VCaP (cell line): Measurements from ENCODE around the gene MLYCD.

ENCODE experiments used
- H3K27ac ChIP-seq: fragments of 450-650 bp; 2 replicates; pipeline ENCODE4 v1.5.1; 2017
- CTCF ChIP-seq: fragments of 450-650 bp; conservative IDR thresholded peaks from 2 replicates; pipeline ENCODE4 v1.5.1; 2017; ENCODE audit warnings: mild to moderate bottlenecking, moderate library complexity

The MLYCD gene

DNA sequence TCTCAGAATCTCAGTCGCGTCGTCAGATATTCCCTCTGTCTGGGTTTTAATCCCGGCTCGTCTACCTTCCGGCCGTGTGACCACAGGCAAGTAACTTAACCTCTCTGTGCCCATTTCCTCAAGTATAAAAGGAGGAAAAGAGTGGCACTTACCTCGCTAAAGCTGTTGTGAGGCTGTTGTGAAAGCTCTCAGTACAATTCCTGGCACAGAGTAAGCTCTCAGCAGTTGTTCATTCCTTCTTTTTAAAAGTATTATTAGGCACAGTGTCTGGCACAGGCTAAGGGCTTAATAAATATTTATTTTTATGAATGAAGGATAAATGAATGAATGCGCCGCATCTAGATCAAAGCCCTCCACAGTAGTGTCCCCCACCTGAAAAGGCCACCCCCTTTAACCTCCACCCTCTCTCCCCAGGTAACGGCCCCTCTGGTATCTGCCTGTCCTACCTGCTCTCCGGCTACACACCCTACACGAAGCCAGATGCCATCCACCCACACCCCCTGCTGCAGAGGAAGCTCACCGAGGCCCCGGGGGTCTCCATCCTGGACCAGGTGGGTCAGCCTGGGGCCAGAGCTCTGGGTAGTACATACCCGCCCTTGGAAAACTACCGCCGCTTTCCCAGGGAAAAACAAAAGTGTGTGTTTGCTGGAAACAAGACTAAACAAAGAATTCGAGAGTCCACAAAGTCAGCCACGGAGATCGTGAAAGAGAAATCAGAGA lies 60.1 kb downstream of the MLYCD start:
- no peak overlapping the region for H3K27ac ChIP-seq
- TF ChIP-seq CTCF, result no peak

DNA sequence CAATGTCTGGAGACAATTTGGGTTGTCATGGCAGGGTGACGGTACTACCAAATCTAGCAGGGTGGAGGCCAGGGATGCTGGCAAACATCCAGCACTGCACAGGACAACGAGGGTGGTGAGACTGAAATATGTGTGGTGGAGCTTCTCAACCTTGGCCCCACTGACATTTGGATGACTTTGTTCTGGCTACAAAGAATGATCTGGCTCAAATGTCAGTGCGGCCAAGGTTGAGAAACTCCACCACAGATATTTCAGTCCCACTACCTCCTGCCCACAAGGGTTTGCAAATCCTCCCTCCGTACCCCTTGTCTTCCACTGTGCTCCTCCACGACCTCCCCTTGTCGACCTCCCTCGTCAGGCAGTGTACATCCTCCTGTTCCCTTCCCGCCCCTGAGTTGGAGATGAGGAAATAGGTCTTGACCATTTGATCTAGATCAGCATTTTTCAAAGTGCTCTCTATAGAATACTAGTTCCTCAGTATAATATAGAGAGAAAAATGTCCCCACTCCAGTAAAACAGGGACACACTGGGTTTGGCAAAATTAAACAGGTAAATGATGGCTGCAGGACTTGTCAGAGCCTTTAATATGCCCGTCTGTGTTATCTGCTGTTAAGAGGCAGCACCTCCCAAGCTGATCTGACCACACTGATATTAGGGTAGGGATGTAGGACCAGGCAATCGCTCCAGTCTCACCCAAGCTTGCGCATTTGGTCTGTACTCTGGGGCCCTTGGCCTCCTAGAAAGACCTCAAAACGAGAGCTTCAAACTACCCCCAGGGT lies 60.9 kb downstream of the MLYCD start:
- no peak for TF ChIP-seq CTCF
- no peak overlapping the region for H3K27ac ChIP-seq

DNA sequence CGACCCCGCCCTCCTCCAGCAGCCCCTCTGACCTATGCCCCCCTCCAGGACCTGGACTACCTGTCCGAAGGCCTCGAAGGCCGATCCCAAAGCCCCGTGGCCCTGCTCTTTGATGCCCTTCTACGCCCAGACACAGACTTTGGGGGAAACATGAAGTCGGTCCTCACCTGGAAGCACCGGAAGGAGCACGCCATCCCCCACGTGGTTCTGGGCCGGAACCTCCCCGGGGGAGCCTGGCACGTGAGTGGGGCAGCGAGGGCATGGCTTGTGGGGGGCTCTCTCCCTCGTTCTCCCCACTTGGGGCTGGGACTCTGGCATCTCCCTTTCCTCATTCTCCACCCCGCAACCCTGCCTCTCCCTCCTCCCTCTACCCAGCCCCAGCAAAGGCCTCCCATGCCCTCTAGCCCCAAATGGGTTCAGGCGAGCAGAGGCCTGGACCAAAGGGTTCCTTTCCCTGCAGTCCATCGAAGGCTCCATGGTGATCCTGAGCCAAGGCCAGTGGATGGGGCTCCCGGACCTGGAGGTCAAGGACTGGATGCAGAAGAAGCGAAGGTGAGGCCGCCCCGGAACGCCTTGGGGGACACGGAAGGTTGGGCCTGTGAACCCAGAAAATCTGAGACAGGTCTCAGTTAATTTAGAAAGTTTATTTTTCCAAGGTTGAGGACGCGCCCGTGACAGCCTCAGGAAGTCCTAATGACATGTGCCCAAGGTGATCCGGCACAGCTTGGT lies 61.8 kb downstream of the MLYCD start:
- TF ChIP-seq CTCF, result no peak
- no peak overlapping the region for H3K27ac ChIP-seq

GRCh38 chr16:83961591-83961990 lies 62.7 kb downstream of the MLYCD start:
- TF ChIP-seq CTCF, result no peak
- no peak overlapping the region for H3K27ac ChIP-seq

- no peak for TF ChIP-seq CTCF
- no peak overlapping the region for H3K27ac ChIP-seq
Measured at GRCh38 chr16:83963277-83964119, 64.6 kb downstream of the MLYCD start.

DNA sequence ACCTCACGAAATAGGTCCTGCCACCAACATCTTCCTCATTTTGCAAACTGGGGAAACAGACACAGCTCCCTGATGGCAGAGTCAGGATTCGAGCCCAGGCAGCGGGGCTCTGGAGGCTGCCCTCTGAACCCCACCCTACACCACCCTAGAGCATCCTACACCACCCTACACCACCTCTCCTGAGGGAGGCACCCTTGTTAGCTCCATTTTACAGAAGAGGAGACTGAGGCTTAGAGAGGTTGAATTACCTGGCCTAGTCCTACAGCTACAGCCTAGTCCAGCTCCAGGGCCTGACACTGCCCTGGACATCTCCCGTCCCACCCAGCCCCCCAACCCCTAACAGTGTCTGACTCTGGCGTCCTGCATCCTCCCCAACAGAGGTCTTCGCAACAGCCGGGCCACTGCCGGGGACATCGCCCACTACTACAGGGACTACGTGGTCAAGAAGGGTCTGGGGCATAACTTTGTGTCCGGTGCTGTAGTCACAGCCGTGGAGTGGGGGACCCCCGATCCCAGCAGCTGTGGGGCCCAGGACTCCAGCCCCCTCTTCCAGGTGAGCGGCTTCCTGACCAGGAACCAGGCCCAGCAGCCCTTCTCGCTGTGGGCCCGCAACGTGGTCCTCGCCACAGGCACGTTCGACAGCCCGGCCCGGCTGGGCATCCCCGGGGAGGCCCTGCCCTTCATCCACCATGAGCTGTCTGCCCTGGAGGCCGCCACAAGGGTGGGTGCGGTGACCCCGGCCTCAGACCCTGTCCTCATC lies 65.9 kb downstream of the MLYCD start:
- H3K27ac ChIP-seq, result no peak overlapping the region
- no peak for TF ChIP-seq CTCF
